PC-3 (cell line): ENCODE results near the gene UCP2. TPM values are rescaled to one million over a fixed set of nuclear protein-coding genes. Genes with fewer than 3 reads are reported as not detected.
"Not testable (repeated sequence)": the region's sequence is repeated elsewhere in the genome, so short reads cannot be mapped to it uniquely, and the experiment has no call there.

Experiments used
- ATAC-seq: fragments of 200-7000 bp; cut with Tn5 transposase; 2 replicates; pipeline ENCODE4 v1.9.1; 2020; ENCODE audit warnings: mild to moderate bottlenecking, moderate library complexity
- BruUV-seq: library from RNA; stranded (reverse); fragments of 400-500 nt; replicated peaks from 2 replicates; lab custom pipeline; 2021; lab: Mats Ljungman, UMichigan
- CTCF ChIA-PET: fragments of 300-600 bp; sonication (Branson Sonifier 250); formaldehyde crosslinking; loops from one replicate; lab custom pipeline; 2022; ENCODE audit warnings: antibody characterized with exemption; lab: Charles Lee
- POLR2A ChIA-PET: fragments of 300-600 bp; sonication (Branson Sonifier 250); formaldehyde crosslinking; loops from one replicate; lab custom pipeline; 2022; ENCODE audit warnings: antibody characterized with exemption; ENCODE audit not compliant: unreplicated experiment; lab: Charles Lee
- DNase-seq: peaks from one replicate; pipeline ENCODE4 v3.0.0-alpha.2; 2015
- H2AFZ ChIP-seq: fragments of 300-600 bp; sonication (generic); 2 replicates; pipeline ENCODE4 v1.6.0; 2016; ENCODE audit warnings: antibody characterized with exemption, low read length
- H3F3A ChIP-seq: fragments of 300-600 bp; sonication (generic); one replicate; pipeline ENCODE4 v1.6.0; 2017; ENCODE audit warnings: antibody characterized with exemption, low read length, control low read depth, mild to moderate bottlenecking; ENCODE audit not compliant: unreplicated experiment
- H3K27ac ChIP-seq: fragments of 300-600 bp; sonication (generic); 2 replicates; pipeline ENCODE4 v1.5.1; 2016; ENCODE audit warnings: mild to moderate bottlenecking, low read length
- H3K27me3 ChIP-seq: fragments of 300-600 bp; sonication (generic); 2 replicates; pipeline ENCODE4 v1.6.1; 2016; ENCODE audit warnings: low read length, mixed read lengths
- H3K36me3 ChIP-seq: fragments of 300-600 bp; sonication (generic); 2 replicates; pipeline ENCODE4 v1.6.1; 2016; ENCODE audit warnings: low read depth, mixed run types, low read length, mixed read lengths
- H3K4me1 ChIP-seq: fragments of 300-600 bp; sonication (generic); 2 replicates; pipeline ENCODE4 v1.5.1; 2016; ENCODE audit warnings: low read length; ENCODE audit not compliant: insufficient read depth
- H3K4me2 ChIP-seq: fragments of 300-600 bp; sonication (generic); 2 replicates; pipeline ENCODE4 v1.6.0; 2016; ENCODE audit warnings: low read length
- H3K4me3 ChIP-seq: fragments of 300-600 bp; sonication (generic); 2 replicates; pipeline ENCODE4 v1.5.1; 2016; ENCODE audit warnings: mild to moderate bottlenecking, low read length, mixed read lengths
- H3K79me2 ChIP-seq: fragments of 300-600 bp; sonication (generic); 2 replicates; pipeline ENCODE4 v1.6.1; 2017; ENCODE audit warnings: low read length, mixed read lengths
- H3K9ac ChIP-seq: fragments of 300-600 bp; sonication (generic); 2 replicates; pipeline ENCODE4 v1.6.0; 2016; ENCODE audit warnings: mild to moderate bottlenecking, low read length
- H3K9me2 ChIP-seq: fragments of 300-600 bp; sonication (generic); replicated peaks from 2 replicates; pipeline ENCODE4 v1.6.1; 2016; ENCODE audit warnings: mixed run types, low read length, mixed read lengths
- H3K9me3 ChIP-seq: fragments of 300-600 bp; sonication (generic); 2 replicates; pipeline ENCODE4 v1.6.1; 2016; ENCODE audit warnings: low read length, mixed read lengths
- H4K20me1 ChIP-seq: fragments of 300-600 bp; sonication (generic); 2 replicates; pipeline ENCODE4 v1.6.1; 2016; ENCODE audit warnings: low read length, mixed read lengths
- EZH2 ChIP-seq: fragments of 300-600 bp; sonication (generic); IDR thresholded peaks from one replicate; pipeline ENCODE4 v1.6.1; 2017; ENCODE audit warnings: antibody characterized with exemption, mild to moderate bottlenecking, low read length; ENCODE audit not compliant: unreplicated experiment
- EZH2phosphoT487 ChIP-seq: fragments of 300-600 bp; sonication (generic); IDR thresholded peaks from 2 replicates; pipeline ENCODE4 v1.6.1; 2018; ENCODE audit warnings: mild to moderate bottlenecking, antibody characterized with exemption, low read length, borderline replicate concordance
- intact Hi-C: fragments of 100-400 bp; cut with micrococcal nuclease; formaldehyde crosslinking; loops from 2 replicates; pipeline ENCODE4 v1.9.0; 2023
- total RNA-seq: library from RNA; depleted of rRNA; stranded (reverse); fragments of >200 nt; gene quantifications from 2 replicates; pipeline ENCODE4 v1.2.3, GENCODE V29; 2014
- TF ChIP-seq, protein P1 (sequence below): fragments of 300-600 bp; sonication (generic); conservative IDR thresholded peaks from 2 replicates; pipeline ENCODE4 v1.5.1; 2017; ENCODE audit warnings: antibody characterized with exemption, low read depth, mild to moderate bottlenecking, low read length

UCP2 gene
- total RNA-seq, 1 experiment from 2014 or later, result 6.4 TPM

DNA sequence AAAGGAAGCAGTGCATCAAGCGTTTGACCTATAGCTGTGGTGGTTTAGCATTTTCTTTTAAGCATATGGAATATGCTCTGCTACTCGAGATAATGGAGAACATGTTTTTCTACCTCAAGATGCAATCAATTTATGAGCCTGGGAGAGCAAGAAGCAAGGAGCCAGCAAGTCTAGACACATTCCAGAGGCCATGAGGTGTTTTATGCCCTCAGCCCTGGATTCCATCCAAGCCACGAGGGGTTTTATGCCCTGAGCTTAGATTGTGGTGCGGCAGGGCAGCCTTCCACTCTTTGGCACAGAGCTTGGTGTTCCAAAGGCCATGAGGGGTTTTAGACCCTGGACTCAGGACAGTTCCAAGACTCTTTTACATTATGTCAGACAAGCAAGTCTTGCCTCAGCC lies 43.5 kb downstream of the UCP2 start:
- Histone ChIP-seq H3K9ac (no peak overlapping the region), H3K79me2 (no peaks in the 10 kb centered on the region), H3K9me2 (no peaks in the 10 kb centered on the region), H3K4me3 (no peak overlapping the region), H3K4me2 (no peak overlapping the region), H3K27me3 (no peaks in the 10 kb centered on the region), H3K9me3 (0 out of 2 replicates have a peak, but pooled peaks cover 7% of the 10 kb centered on the region), H2AFZ (no peak overlapping the region), H3K27ac (no peak overlapping the region), H3F3A (no peaks in the 10 kb centered on the region), H3K36me3 (peaks cover 12% of the 10 kb centered on the region; the same call in 1 of the 2 replicates), H3K4me1 (peaks cover 2% of the 10 kb centered on the region; the same call in 1 of the 2 replicates), H4K20me1 (no peaks in the 10 kb centered on the region)
- POLR2A ChIA-PET, result no interaction called here
- intact Hi-C loops, result loop anchor here (10.0 kb wide), 1 partner anchor 174 kb away; the partner anchor contains the start of gene RAB6A
- no TSS peak for BruUV-seq
- TF ChIP-seq EZH2, result no peak
- no peak for ATAC-seq
- CTCF ChIA-PET, result no interaction called here
- DNase-seq, result peak; percentile 17

DNA sequence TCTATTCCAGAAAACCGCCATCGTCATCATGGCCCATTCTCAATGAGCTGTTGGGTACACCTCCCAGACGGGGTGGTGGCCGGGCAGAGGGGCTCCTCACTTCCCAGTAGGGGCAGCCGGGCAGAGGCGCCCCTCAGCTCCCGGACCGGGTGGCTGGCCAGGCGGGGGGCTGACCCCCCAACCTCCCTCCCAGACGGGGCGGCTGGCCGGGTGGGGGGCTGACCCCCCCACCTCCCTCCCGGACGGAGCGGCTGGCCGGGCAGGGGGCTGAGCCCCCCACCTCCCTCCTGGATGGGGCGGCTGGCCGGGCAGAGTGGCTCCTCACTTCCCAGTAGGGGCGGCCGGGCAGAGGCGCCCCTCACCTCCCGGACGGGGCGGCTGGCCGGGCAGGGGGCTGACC lies 46.6 kb downstream of the UCP2 start:
- CTCF ChIA-PET, result not testable (repeated sequence)

DNA sequence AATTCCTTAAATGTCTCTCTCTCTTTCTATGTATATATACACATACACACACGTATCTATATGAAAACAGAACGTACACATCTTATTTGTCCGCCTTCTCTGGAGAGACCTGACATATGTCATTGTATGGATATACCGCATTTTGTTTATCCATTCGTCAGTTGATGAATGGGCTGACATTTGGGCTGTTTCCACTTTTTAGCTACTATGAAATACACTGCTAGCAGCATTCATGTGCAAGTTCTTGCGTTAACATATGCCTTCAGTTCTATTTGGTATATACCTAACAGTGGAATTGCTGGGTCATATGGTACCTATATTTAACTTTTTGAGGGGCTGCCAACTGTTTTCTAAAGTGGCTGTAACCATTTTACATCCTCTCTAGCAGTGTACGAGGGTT lies 49.9 kb downstream of the UCP2 start:
- no peak for DNase-seq
- Histone ChIP-seq H3K9me2 (no peaks in the 10 kb centered on the region), H3K4me1 (peaks cover 20% of the 10 kb centered on the region), H3F3A (no peaks in the 10 kb centered on the region), H3K4me2 (no peak overlapping the region), H3K27me3 (no peaks in the 10 kb centered on the region), H3K4me3 (no peak overlapping the region), H3K9me3 (no peaks in the 10 kb centered on the region), H3K36me3 (peaks cover 4% of the 10 kb centered on the region), H3K9ac (peak overlapping the region; percentile 4; the same call in 1 of the 2 replicates), H3K27ac (peak overlapping the region; percentile 55), H4K20me1 (no peaks in the 10 kb centered on the region), H3K79me2 (no peaks in the 10 kb centered on the region), H2AFZ (no peak overlapping the region)
- BruUV-seq, result no TSS peak
- intact Hi-C loops, result loop anchor here (10.0 kb wide), 1 partner anchor 168 kb away; the partner anchor contains the start of gene RAB6A
- CTCF ChIA-PET, result no interaction called here
- POLR2A ChIA-PET, result no interaction called here
- ATAC-seq, result no peak
- no peak for TF ChIP-seq EZH2

More for the DNA sequence above, 46.6 kb downstream of the UCP2 start:
- DNase-seq, H3K4me3 ChIP-seq, H3K9me3 ChIP-seq, BruUV-seq, H4K20me1 ChIP-seq, H3K27me3 ChIP-seq, H3K36me3 ChIP-seq, H3K9ac ChIP-seq, H3F3A ChIP-seq, H3K79me2 ChIP-seq, ATAC-seq, H2AFZ ChIP-seq, H3K4me2 ChIP-seq, POLR2A ChIA-PET, H3K9me2 ChIP-seq, H3K27ac ChIP-seq: not testable (repeated sequence)
- intact Hi-C loops, result loop anchor here (10.0 kb wide), 1 partner anchor 171 kb away; the partner anchor contains the start of gene RAB6A
- H3K4me1 ChIP-seq, result peaks cover 20% of the 10 kb centered on the region

- H3K79me2 ChIP-seq, result no peaks in the 10 kb centered on the region
- BruUV-seq, result no TSS peak
- H3K4me2 ChIP-seq, result no peak overlapping the region
- ATAC-seq (peak; percentile 96), DNase-seq (peak; percentile 67)
- ChIA-PET POLR2A (no interaction called here), CTCF (interaction anchor here (0.5 to 1.2 kb wide), 9 partner anchors 15 to 346 kb away, joined by 3 to 13 read pairs (median 5); partner anchors contain the start of genes MRPL48, RAB6A and UCP2)
- no peaks in the 10 kb centered on the region for H3K9me2 ChIP-seq
- H3K27ac ChIP-seq, result peak overlapping the region; percentile 55
- no peaks in the 10 kb centered on the region for H3F3A ChIP-seq
- no peak overlapping the region for H2AFZ ChIP-seq
- H3K36me3 ChIP-seq, result peaks cover 11% of the 10 kb centered on the region
- no peak overlapping the region for H3K9ac ChIP-seq
- H3K4me3 ChIP-seq, result no peak overlapping the region
- peaks cover 20% of the 10 kb centered on the region for H3K4me1 ChIP-seq
- no peaks in the 10 kb centered on the region for H3K27me3 ChIP-seq
- TF ChIP-seq EZH2 (no peak), EZH2phosphoT487 (no peak)
- TF ChIP-seq, protein P1, sequence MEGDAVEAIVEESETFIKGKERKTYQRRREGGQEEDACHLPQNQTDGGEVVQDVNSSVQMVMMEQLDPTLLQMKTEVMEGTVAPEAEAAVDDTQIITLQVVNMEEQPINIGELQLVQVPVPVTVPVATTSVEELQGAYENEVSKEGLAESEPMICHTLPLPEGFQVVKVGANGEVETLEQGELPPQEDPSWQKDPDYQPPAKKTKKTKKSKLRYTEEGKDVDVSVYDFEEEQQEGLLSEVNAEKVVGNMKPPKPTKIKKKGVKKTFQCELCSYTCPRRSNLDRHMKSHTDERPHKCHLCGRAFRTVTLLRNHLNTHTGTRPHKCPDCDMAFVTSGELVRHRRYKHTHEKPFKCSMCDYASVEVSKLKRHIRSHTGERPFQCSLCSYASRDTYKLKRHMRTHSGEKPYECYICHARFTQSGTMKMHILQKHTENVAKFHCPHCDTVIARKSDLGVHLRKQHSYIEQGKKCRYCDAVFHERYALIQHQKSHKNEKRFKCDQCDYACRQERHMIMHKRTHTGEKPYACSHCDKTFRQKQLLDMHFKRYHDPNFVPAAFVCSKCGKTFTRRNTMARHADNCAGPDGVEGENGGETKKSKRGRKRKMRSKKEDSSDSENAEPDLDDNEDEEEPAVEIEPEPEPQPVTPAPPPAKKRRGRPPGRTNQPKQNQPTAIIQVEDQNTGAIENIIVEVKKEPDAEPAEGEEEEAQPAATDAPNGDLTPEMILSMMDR, result no peak
- no peaks in the 10 kb centered on the region for H3K9me3 ChIP-seq
- no peaks in the 10 kb centered on the region for H4K20me1 ChIP-seq
- intact Hi-C loops, result loop anchor here (10.0 kb wide), 1 partner anchor 167 kb away; the partner anchor contains the start of gene RAB6A
Measured at GRCh38 chr11:73931951-73932350, 50.7 kb downstream of the UCP2 start.
